Suppressor macrophage treated with lipopolysaccharide for 1 hour (primary cell): ENCODE data around the gene TENT5C.

Source experiments
- DNase-seq, 3 donors: peaks; one replicate each; pipeline ENCODE4 v3.0.0-alpha.2; 2020 to 2022

TENT5C gene

DNA sequence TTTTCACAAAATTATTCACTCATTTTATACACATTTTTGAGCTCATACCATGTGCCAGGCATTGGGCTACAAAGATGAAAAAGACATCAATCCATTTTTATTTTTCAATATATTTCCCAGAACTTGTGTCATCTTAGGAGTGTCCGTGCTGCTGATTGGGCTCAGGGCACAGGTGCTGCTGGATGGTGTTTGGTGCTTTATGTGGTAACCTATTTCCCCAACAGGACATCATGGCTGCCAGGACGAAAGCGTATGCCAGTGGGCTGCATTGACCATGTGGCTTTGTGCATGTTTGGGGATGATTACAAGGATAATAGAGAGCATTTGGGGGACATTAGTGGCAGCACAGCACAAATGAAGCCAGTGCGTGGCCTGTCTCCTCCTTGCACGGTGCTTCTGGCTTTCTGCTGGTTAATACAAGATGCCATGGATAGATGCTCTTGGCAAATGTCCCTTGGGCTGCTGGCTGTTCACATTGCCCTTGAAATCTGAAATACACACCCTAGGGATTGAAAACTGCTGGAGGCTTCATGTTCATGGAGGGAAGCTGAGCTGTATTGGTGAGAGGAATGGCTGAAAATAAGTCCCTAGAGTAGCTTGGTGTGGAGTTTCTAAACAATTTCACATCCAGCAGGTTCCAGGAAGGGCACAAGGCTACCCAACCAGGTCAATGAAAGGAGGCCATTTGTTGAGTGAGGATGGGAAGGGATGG is 52.3 kb downstream of the TENT5C start:
- no peak for DNase-seq

DNA sequence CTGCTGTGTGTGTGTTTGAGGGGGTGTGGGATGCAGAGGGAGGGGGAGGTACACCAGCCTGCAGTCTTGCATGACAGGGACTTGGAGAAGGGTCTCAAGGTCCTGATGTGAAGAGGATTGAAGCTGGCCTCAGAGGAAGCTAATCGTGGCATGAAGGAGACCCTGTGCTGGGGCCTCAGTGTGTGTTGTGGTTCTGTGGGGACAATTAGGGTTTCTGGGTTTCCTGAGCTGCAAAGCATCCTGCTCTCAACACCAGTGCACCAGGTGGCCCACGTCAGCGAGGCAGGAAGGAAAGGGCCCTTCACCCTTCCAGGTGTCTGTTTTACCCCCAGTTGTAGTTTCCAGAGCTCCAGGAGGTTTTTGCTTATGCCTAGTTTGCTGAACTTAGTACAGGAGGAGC is 52.8 kb downstream of the TENT5C start:
- no peak for DNase-seq

DNA sequence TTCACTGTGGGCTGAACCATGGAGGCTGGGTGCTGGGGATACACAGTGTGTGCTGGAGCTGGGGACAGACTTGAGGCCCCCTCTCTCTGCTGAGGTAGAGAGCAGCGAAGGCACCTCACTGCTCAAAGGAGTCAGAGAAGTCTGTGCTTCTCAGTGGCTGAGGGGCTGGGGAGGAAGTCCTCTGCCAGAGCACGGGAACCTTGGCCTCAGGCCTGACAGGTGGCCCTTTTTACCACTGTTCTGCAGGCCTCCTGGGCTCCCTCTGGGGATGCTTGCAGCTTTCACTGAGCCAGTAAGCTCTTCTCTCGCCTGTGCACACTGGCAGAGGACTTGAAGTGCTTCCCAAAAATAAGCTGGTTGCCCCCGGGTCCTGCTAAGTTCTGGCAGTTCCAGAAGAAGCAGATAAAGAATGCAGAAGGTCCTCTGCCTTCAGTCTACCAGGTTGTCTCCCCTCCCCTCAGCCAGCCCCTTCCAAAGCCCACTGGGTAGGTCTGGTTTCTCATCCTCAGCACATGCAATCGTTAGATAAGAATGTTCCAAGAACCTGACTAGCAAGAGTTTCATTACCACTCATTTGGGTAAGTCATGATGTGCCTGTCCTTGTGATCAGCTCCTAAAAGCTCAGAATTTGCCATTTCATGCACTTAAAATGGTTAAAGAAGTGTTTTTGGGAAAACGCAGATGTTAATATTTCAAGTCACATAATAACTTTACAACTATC is 53.9 kb downstream of the TENT5C start:
- DNase-seq, result no peak

DNA sequence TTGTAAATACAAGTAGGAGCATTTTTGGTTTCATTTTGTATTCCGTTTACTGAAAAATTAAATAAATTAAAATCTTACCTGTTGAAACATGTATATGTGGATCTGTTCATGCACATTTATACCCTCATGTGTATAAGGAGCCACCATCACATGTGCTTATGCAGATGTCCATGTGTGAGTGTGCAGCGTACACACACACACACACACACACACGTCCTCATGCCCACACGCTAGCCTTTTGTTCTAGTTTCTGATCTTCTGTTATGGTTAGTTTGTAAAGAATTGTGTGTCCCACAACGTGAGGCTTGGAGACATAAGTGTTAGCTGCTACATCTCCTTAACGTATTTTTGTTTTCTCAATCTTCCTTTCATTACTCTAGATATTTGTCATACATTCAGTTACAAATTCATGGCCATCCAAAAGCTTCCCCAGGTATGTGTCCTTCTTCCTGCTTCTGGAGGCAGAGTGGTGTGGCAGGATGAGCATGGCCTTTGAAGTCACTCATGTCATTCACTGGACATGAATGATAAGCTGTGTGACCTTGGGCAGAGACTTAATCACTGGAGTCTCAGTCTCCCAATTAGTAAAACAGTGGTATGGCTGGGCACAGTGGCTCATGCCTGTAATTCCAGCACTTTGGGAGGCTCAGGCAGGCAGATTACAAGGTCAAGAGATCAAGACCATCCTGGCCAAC is 54.6 kb downstream of the TENT5C start:
- no peak for DNase-seq

DNA sequence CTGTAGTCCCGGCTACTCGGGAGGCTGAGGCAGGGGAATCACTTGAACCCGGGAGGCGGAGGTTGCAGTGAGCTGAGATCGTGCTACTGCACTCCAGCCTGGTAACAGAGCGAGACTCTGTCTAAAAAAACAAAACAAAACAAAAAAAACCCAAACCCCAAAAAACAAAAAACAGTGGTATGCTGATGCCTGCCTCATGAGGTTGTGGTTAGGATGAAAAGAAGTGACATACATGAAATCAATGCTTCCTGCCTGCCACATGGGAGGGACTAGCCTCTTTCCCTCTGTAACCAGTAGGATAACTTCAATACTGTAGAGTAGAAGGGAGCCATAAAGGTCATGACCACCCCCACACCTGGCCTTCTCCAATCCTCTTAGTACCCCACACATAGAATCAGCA is 55.2 kb downstream of the TENT5C start:
- DNase-seq, result no peak

DNA sequence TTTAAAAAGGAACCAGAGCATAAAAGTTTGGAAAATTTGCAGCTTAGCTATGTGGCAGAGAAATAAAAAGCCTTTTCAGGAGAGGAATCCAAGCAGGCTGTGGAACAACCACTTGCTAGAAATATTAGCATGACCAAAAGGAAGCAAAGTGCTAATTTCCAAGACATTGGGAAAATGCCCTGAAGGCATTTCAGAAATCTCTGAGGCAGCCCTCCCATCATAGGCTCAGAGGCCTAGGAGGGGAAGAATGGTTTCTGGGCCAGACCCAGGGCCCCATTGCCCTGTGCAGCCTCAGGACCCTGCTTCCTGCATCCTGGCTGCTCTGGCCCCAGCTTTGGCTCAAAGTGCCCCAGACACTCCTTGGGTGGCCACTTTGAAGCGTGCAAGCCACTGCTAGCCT is 56.8 kb downstream of the TENT5C start:
- DNase-seq, result no peak

DNA sequence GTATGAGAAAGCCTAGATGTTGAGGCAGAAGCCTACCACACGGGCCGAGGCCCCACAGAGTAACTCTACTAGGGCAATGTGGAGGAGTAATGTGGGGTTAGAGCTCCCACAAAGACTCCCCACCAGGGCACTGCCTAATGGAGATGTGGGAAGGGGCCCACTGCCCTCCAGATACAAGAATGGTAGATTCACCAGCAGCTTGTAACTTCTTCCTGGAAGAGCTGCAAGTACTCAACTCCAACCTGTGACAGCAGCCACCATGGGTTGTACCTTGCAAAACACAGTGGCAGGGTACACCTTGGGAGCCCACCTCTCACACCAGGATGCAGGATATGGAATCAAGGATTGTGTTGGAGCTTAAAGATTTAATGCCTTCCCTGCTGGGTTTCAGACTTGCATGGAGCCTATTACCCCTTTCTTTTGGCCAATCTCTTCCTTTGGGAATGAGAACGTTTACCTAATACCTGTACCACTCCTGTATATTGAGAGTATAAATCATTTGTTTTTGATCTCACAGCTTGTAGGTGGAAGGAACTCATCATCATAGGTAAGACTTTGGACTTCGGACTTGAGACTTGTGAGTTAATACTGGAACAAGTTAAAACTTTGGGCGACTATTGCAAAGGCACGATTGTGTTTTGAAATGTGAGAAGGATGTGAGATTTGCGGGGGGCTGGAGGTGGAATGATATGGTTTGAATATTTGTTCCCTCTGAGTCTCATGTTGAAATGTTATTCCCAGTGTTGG is 57.5 kb downstream of the TENT5C start:
- no peak for DNase-seq

DNA sequence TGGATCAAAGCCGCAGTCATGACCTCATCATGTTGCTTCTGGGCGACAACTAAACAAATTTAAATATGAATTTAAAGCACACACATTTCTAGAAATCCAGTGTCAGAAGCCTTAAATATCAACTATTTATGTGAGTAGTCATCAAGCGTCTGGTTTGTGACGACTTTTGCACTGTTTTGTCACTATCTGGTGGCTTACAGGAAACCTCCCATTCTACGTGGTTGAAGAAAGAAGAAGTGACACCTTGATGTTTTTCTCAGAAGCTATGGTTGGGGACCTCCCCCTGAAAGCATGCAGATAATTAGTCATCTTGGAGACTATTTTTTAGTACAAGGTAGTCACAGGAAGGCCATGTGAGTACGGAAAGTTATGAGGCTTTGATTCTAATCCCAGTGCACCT is 58.5 kb downstream of the TENT5C start:
- DNase-seq, result no peak

DNA sequence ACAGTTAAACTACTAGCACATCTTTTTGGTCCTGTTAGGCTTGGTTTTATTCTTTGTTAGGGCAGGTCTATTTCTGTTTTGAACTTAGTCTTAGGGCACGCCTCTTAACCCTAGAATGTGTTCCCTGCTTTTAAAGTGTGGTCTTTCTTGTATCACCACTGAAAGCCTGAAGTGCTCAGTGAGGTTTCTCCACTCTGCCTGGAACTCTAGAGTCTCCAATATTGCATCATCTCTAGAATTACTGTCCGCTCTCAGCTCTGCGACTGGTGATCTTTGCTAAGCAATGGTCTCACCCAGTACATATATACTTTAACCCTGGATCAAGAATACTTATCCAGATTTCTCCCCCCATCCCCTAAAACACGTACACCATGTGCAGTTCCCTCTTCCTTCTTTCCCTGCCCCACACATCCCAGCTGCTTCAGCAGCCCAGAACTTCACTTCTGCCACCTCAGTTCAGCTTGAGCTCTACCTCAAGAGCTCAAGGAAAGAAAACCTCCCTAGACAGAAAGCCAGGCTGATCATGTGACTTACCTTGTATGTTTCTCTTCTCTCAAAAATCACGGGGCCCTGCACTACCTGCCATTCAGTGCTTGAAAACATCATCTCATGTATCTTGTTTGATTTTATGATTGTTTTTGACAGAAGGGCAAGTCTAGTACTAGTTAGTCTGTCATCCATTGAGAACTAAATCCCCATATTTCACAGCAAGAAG is 59.9 kb downstream of the TENT5C start:
- no peak for DNase-seq

DNA sequence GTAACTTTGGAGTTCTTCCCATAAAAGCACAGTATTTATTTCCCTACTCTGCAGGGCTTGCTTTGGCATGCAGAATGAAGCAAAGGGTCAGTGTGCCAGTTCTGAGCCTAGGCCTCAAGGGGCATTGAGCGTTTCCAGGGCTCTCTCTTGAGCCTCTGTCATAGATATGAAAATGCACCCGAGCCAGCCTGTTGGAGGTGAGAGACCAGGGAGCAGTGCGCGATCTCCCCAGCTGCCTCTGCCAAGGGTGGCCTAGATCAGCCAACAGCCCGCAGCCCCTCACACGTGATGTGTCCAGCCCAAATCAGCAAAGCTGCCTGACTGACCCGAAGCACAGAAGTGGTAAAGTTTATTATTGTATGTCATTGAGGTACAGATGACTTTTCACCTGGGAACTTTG is 63.7 kb downstream of the TENT5C start:
- DNase-seq, result no peak

DNA sequence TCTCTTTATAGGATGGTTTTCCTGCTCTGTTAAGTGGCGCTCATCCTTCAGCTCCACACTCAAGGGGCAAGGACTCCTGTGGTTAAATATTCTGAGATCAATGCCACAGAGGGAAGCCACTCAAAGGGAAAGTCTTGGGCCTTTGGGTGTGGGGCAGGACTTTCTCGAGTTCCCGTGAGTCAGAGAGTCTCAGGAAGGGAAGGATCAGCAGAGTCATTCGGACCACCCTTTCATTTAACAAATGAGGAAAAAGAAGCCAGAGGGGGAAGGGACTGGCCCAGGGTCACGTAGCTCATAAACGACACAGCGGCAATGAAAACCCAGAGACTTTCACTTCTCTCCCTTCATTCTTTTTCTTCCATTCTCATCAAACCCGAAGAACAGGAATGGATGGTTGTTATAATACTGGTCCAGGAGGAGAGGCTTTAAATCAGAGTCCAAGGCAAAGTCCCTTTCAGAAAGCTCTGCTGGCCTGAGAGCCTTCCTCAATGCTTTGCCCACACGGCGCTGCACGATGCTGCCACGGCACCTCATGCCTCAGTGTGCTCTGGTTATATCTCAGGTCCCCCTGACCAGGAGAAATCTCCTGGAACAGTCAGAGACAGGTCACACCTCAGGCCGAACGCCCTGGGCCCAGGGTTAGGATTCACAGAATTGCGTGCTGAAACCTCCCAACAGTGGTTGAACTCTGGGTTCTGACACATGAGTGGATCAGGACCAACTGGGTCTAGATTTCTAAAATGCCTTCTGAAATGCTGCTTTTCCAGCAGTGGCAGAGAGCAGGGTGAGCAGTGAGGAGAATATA is 65.3 kb downstream of the TENT5C start:
- peak; percentile 50 to 54 (median 54) for DNase-seq

DNA sequence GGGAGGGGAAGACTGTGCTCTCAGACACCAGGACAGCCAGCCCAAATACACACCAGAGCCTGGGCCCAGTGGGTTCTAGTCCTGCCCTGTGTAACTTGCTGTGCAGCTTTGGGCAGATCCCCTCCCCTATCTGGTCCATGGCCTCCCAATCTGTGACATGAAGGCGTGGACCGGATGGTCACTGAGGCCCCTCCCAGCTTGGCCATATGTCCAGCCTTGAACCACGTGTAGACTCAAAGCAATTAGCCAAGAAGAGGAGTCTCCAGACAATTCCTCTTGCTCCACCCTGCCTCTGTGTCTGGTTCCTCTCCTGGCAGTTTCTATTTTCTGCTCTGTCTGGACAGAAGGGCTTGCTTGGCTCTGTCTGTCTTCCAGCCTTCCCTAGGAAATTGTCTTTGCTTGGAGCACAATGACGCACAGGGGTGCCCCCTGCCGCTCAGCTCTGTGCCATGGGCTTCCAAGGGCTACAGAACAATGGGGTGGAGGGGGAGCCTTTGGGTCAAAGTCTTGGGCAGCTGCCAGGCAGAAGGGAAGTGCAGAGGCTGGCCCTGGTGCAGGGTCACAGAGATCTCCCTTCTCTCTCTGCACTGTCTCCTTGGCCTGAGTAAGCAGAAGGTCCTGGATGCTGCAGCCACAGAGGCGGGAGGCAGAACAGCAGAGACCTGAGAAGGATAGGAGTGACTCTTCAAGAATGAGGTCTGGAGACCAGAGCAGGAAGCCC is 66.1 kb downstream of the TENT5C start:
- DNase-seq, result peak; percentile 26 to 54 (median 50)

DNA sequence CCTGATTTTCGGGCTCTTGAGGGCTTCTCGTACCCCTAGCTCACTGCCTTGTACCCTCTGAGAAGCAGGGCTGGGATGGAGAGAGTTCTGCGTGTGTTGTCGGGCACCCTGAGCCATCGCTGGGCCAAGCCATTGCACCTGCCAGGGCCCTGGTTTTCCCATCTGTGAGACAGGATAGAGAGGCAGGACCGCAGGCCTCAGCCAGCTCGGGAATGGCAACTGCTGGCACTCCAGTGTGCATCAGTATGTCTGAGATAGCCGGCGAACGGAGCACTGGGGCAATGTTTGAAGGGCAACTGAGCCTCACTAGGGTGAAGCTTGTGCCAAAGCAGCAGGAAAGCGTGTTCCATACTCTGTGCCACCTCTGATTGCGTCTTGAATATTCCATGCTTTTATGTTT is 66.9 kb downstream of the TENT5C start:
- no peak for DNase-seq

DNA sequence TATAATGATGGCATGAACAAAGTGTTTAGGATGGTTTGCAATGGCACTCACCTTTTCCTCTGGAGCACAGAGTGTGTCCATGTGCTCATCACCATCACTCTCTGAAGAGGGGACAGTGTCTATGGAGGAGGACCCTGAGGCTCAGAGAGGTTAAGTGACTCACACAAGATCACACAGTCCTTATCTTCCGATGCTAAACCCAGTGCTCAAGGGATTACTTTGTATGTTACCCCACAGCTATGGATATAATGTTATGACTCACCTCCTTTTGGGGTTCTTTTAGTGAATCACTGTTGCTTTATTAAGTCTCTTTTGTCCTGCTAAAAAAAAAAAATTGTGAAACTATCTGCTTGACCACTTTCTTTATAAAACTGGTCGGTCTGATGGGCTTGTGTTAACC is 67.6 kb downstream of the TENT5C start:
- DNase-seq, result peak in 2 of 3 donors; percentile 27 to 30

DNA sequence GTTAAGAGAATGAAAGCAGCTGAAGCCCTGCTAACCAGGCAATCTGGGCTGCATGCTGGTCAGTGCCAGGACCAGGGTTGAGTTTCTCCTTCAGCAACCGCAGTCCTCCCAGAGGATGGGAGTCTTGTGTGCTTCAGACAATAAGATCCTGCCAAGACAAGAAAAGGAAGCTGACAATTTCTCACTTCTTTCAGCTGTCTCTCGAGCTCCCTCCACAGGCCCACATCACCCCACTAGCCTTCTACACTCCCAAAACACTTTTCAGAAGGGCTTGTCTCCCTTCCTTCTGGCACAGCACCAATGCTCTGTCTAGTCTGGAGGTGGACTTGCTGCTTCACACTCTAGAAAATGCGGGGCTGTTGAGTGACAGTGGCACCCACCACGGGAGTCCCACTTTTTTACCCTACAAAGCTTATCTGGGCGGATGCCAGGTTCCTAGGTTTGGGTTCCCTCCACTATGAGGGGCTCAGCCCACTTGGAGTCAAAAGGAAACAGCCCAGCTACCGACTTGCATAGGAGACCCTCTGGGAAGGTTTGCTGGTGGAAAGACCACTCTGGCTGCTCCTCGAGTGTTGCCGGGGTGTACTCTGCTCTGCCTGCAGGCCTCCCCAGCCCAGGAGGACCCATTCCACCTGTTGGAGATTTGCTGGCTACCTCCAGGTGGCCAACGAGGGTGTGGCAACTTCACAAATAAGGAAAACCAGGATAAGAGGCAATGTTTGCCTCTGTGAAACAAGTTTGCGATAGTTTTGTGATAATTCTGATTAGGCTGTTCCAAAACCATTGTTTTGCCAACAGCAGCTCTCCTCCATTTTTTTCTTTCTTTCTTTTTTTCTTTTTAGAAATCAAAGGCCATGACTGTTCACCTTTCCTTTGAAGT is 68.9 kb downstream of the TENT5C start:
- peak in 2 of 3 donors; percentile 33 to 35 for DNase-seq

DNA sequence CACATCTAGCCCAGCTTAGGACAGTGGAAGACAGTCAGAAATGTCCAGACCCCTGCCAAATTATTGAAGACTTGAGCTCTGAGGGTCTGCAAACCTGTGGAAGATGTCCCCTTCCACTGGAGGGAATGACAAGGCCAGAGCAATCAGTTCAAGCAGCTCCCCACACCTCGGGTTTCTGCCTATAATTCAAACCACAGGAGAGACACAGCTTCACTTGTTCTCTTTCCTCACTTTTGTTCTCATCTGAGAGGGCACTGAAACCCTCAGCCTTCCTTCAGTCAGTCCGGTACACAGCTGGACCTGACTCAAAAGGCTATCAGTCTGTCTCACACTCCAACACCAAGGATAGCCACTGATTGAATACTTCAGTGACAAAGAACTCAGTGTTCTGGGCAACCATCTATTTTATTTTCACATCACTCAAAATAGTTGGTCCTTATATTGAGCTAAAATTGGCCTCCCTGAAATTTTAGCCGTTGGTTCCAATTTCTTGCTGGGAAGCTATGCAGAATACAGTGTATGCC is 70.1 kb downstream of the TENT5C start:
- DNase-seq, result no peak

DNA sequence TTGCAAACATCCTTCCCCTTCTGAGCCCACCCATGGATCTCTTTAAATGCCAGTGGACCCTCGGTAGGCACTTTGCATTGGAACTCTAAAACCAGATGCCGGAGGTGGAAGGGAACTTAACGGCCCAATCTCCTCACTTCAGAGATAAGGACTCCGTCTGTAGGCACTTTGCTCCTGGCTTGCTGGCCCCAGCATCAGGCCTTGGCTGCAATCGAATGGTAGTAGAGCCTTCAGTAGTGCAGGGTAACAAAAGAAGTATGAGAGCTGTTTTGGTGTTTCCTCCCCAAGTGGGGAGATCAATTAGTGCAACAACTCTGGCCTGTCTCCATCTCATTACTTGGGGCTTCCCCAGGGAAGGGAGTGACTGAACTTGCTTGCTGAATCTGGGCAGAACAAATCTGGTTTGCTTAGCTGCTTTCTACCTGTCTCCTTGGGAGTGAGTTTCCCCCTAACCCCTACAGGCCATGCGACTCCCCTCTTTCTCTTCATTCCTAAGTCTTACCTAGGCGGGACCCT is 70.8 kb downstream of the TENT5C start:
- no peak for DNase-seq
